Spleen (tissue), 11 donors: ENCODE data around the gene MME. TPM values are rescaled to one million over a fixed set of nuclear protein-coding genes. Genes with fewer than 3 reads are reported as not detected.

Experiments
- DNase-seq: peaks from one replicate; pipeline ENCODE4 v3.0.0-alpha.2; 2020
- H3K27ac ChIP-seq, 8 donors: fragments of 200-600 bp; sonication (generic) in 7 of 8; 1 replicate in 4 of 8; 2 replicates in 4 of 8; pipeline versions ENCODE4 v1.5.0 to v1.8.0; 2016 to 2021; ENCODE audit warnings: inconsistent platforms in 4 of 8, mild to moderate bottlenecking in 4 of 8, moderate library complexity in 1 of 8
- H3K27me3 ChIP-seq, 7 donors: fragments of 200-600 bp; sonication (generic) in 6 of 7; replicated peaks in 1 of 7; 1 replicate in 4 of 7; 2 replicates in 3 of 7; pipeline versions ENCODE4 v1.5.0 to v1.8.0; 2016 to 2021; ENCODE audit warnings: inconsistent platforms in 3 of 7, mild to moderate bottlenecking in 1 of 7
- H3K36me3 ChIP-seq, 6 donors: fragments of 200-600 bp; sonication (generic) in 5 of 6; 1 replicate in 4 of 6; 2 replicates in 2 of 6; pipeline versions ENCODE4 v1.5.0 to v1.8.0; 2016 to 2021; ENCODE audit warnings: inconsistent platforms in 2 of 6
- H3K4me1 ChIP-seq, 6 donors: fragments of 200-600 bp; sonication (generic) in 5 of 6; 1 replicate in 3 of 6; 2 replicates in 3 of 6; pipeline versions ENCODE4 v1.5.0 to v1.8.0; 2016 to 2021; ENCODE audit warnings: inconsistent platforms in 3 of 6
- H3K4me3 ChIP-seq, 8 donors: fragments of 200-600 bp; sonication (generic) in 7 of 8; 1 replicate in 4 of 8; 2 replicates in 4 of 8; pipeline versions ENCODE4 v1.5.0 to v1.8.0; 2016 to 2021; ENCODE audit warnings: inconsistent platforms in 4 of 8, mild to moderate bottlenecking in 4 of 8, moderate library complexity in 2 of 8
- H3K9me3 ChIP-seq, 8 donors: fragments of 200-600 bp; sonication (generic) in 7 of 8; 1 replicate in 4 of 8; 2 replicates in 4 of 8; pipeline versions ENCODE4 v1.5.0 to v1.8.0; 2016 to 2021; ENCODE audit warnings: inconsistent platforms in 4 of 8
- CTCF ChIP-seq, 11 experiments: fragments of 200-600 bp in 7 of 11; fragments of 450-650 bp in 4 of 11; sonication (generic) in 4 of 11; IDR thresholded peaks in 8 of 11; conservative IDR thresholded peaks in 3 of 11; 1 replicate in 7 of 11; 2 replicates in 4 of 11; pipeline versions ENCODE4 v1.4.0 to v1.8.0; 2016 to 2021; ENCODE audit warnings: antibody characterized with exemption in 11 of 11, inconsistent platforms in 4 of 11, mild to moderate bottlenecking in 1 of 11
- POLR2A ChIP-seq, 3 donors: fragments of 450-650 bp; IDR thresholded peaks; one replicate each; pipeline ENCODE4 v1.5.1; 2017; ENCODE audit warnings: antibody characterized with exemption in 3 of 3, mild to moderate bottlenecking in 1 of 3
- POLR2AphosphoS5 ChIP-seq, 3 donors: sonication (generic); formaldehyde crosslinking; IDR thresholded peaks; one replicate each; pipeline ENCODE4 v1.5.1; 2017; ENCODE audit warnings: antibody characterized with exemption in 3 of 3
- WGBS, 5 donors: extraction: QIAGEN DNeasy Blood & Tissue Kit in 3 of 5; methylation state at CpG; one replicate each; pipeline versions ENCODE4 v1.1.5 to v1.1.7; 2013 to 2018; 5-methylcytosine and 5-hydroxymethylcytosine counted together
- intact Hi-C: fragments of 100-400 bp; cut with DNase I; formaldehyde crosslinking; loops from one replicate; pipeline ENCODE4 v1.15.0; 2023; ENCODE audit warnings: low total_unique reads
- polyA plus RNA-seq, 3 donors: library from polyadenylated mRNA; stranded (reverse); fragments of 200-250 nt; gene quantifications; one replicate each; pipeline ENCODE4 v1.2.1, GENCODE V29; 2013
- total RNA-seq, 7 donors: library from RNA; depleted of rRNA in 3 of 7; stranded (reverse); fragments of >200 nt in 3 of 7; fragmentation: NEBNext Ultra II Directional in 4 of 7; extraction: Animal tissue kit (Norgen Biotek cat#: 25700) in 4 of 7; gene quantifications; one replicate each; pipeline versions ENCODE4 v1.1.0 to v1.2.1, GENCODE V29; 2016 to 2021
- donor health status: healthy with polysubstance abuse.
- donor health status: DM: no; HTN: no; CAD: no; lungs with moderate emphysema.
- donor health status: DM: no; HTN: no; CAD: no.
- donor health status: Bipolar disorder and iron deficiency.
- donor health status: healthy.
- donor health status: DM: no; HTN: no; CAD: no.
- donor health status: DM: yes; HTN: yes; CAD: no.

Gene MME
- total and polyA plus RNA-seq, 10 donors = 0.50 to 43.2 (median 13.2) TPM

GRCh38 chr3:155190691-155191090 lies 110.6 kb downstream of the MME start:
- Histone ChIP-seq H3K27ac (no peak overlapping the region), H3K36me3 (no peaks in the 10 kb centered on the region), H3K4me1 (no peaks in the 10 kb centered on the region), H3K9me3 (no peaks in the 10 kb centered on the region), H3K27me3 (no peaks in the 10 kb centered on the region), H3K4me3 (no peak overlapping the region)
- TF ChIP-seq CTCF (IDR thresholded peaks at IDR 0.05 in 8 of 11, conservative IDR thresholded peaks at IDR 0.05 in 3 of 11) = no peak
- no peak for TF ChIP-seq POLR2AphosphoS5 (IDR thresholded peaks at IDR 0.05)
- TF ChIP-seq POLR2A (IDR thresholded peaks at IDR 0.05) = no peak
- no peak for DNase-seq
- intact Hi-C loops = no loop called here

DNA sequence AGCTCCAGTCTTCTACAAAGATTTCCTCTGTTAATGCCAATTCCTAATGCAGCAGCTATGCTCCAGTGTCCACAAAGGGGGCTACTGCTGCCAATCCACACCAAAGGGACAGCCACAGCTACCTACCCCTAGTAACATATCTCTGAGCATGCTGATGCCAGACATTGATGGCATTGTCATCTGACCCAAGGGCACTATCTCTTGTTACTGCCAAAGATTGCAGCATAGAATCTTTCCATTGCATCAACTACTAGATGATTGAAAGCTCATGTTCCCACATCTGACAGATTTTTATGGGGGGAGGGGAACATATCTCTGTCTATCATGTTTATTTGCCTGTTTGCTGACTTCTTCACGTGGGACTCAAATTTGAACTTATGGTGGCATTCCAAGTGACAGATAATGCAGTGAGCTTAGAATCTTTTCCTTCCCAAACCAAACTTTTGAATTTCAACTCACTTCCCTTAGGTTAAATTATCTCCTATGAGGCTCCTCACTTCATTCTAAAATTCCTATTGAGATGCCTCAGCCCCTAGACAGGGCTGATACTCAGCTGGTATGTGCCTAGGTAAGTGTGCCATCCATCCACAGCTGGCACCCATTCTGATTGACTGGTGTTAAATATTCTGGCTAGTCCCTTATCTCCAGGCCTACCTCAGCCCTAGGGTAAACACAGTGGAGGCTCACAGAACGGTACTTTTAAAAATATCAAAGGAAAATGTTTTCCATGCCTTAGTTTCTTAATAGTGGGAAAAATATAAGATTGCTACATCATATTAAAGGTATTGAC lies 113.0 kb downstream of the MME start:
- WGBS, 5 donors = 83 to 94% (median 87%) methylated on average over 2 of the region's 2 CpGs
- Histone ChIP-seq H3K4me3 (no peak overlapping the region), H3K36me3 (no peaks in the 10 kb centered on the region), H3K27ac (no peak overlapping the region), H3K9me3 (no peaks in the 10 kb centered on the region), H3K4me1 (no peaks in the 10 kb centered on the region), H3K27me3 (no peaks in the 10 kb centered on the region)
- no peak for DNase-seq
- no peak for TF ChIP-seq POLR2AphosphoS5 (IDR thresholded peaks at IDR 0.05)
- no peak for TF ChIP-seq CTCF (IDR thresholded peaks at IDR 0.05 in 8 of 11, conservative IDR thresholded peaks at IDR 0.05 in 3 of 11)
- TF ChIP-seq POLR2A (IDR thresholded peaks at IDR 0.05) = no peak
- intact Hi-C loops = no loop called here

DNA sequence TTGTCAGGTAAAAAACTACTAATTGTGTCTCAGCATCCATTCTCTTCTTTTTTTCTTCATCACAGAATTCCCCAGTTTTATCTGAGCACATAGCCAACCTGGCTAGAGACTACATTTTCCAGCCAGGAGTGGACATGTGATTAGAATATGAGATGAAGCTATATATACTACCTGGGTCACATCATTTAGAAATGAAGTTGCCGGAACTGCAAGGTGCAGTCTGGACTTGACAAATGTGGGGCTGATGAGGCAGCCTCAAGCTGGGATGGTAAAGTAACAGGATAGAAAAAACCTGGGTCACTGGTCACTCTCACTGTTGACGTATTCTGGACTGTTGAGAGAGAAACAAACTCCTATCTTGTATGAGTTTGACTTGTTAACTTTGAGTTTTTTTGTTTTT lies 113.7 kb downstream of the MME start:
- Histone ChIP-seq H3K4me1 (no peaks in the 10 kb centered on the region), H3K9me3 (no peaks in the 10 kb centered on the region), H3K27ac (no peak overlapping the region), H3K27me3 (no peaks in the 10 kb centered on the region), H3K36me3 (no peaks in the 10 kb centered on the region), H3K4me3 (no peak overlapping the region)
- WGBS, 5 donors = 84 to 96% (median 93%) methylated on average over 2 of the region's 2 CpGs
- DNase-seq = no peak
- no peak for TF ChIP-seq CTCF (IDR thresholded peaks at IDR 0.05 in 8 of 11, conservative IDR thresholded peaks at IDR 0.05 in 3 of 11)
- TF ChIP-seq POLR2AphosphoS5 (IDR thresholded peaks at IDR 0.05) = no peak
- TF ChIP-seq POLR2A (IDR thresholded peaks at IDR 0.05) = no peak
- intact Hi-C loops = no loop called here

DNA sequence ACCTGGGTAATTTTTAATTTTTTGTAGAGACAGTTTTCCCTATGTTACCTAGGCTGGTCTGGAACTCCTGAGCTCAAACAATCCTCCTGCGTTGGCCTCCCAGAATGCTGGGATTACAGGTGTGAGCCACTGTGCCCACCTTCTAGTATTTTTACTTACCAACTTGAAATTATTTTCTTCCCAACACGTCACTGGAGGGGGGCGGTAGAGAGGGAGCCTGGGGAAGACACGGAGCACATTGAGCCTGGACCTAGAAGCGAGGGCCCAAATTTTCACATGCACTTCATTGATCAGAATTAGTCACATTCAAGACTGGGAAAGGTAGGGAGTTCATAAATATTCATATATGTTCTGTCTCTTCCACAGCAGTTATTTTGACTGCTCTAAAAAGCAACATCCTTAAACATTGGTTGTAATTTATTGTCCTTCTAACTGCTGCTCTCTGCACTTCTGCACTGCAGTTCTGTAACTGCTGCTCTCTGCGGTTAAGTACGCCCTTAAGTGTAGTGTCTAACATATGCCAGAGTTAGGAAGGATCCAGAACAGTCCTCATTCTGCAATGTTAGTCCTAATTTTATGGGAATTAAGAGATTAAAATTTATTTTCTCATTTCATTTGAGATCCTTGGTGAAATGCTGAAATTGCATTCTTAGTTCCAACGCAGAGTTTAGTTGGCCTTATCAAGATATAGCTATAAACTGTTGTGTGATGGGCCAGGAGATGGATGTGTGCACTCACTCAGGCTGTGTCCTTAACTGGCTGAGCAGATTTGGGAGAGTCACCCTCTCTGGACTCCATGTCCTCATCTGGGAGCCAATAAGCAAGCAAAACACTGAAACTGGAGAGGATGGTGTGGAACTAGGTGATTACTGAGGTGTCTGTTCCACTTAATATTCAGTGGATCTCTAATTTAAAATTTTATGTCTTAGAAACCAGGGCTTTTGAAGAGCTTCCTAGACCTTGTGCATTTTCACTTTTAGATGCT lies 115.1 kb downstream of the MME start:
- no peaks in the 10 kb centered on the region for H3K27me3 ChIP-seq
- H3K4me3 ChIP-seq = no peak overlapping the region
- no peaks in the 10 kb centered on the region for H3K36me3 ChIP-seq
- WGBS, 5 donors = 84 to 92% (median 86%) methylated on average over 8 of the region's 8 CpGs
- TF ChIP-seq POLR2A (IDR thresholded peaks at IDR 0.05) (no peak), CTCF (IDR thresholded peaks at IDR 0.05 in 8 of 11, conservative IDR thresholded peaks at IDR 0.05 in 3 of 11) (no peak), POLR2AphosphoS5 (IDR thresholded peaks at IDR 0.05) (no peak)
- H3K9me3 ChIP-seq = no peaks in the 10 kb centered on the region
- H3K27ac ChIP-seq = no peak overlapping the region
- no peak for DNase-seq
- intact Hi-C loops = no loop called here
- H3K4me1 ChIP-seq = no peaks in the 10 kb centered on the region
